Epithelial cell of esophagus (primary cell): Measurements from ENCODE around the gene UBN2.

Experiments
- DNase-seq: peaks from one replicate; pipeline ENCODE4 v3.0.0; 2010; ENCODE audit warnings: low read depth
- H3K4me3 ChIP-seq: 2 replicates; pipeline ENCODE4 v1.5.1; 2011; ENCODE audit warnings: mild to moderate bottlenecking, low read length, control low read depth
- TF ChIP-seq, protein P1 (sequence below): IDR thresholded peaks from 2 replicates; pipeline ENCODE4 v1.5.1; 2011; ENCODE audit warnings: low read depth, mild to moderate bottlenecking, low read length, control low read depth, inconsistent platforms; ENCODE audit not compliant: insufficient read depth; ENCODE audit errors: missing control alignments

UBN2 gene

DNA sequence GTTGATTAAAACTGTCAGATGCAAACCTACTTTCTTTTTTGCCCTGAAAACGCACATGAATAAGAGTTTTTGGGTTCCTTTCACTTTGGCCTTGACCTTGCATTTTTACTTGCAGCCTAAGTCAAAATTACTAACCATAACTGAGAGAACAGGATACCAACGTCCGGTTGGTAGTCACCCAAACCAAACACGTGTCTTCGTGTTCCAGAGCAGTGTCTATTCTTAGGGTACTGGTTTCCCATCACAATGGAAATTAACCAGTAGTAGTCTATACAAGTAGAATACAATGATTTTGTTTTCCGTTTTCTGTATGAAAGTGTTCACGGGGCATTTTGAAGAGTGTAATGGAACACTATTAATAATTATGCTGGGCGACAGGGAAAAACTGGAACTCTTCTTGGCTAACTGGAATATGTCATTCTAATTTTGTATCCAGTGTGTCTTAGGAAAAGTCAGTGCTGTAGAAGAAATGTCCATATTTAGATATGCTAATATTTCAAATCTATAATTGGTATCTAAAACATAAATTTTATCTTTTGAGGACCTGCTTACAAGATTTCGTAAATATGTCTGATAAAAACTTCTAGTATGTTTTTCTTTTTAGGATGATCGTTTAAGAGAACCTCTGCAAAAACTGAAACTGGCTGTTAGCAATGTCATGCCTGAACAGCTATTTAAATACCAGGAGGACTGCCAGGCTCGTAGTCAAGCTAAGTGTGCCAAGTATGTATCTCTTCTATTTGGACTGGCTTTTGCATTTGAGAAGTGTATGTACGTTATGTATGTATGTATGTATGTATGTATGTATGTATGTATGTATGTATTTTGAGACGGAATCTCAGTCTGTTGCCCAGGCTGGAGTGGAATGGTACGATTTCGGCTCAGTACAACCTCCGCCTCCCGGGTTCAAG is 40.9 kb downstream of the UBN2 start:
- TF ChIP-seq, protein P1, sequence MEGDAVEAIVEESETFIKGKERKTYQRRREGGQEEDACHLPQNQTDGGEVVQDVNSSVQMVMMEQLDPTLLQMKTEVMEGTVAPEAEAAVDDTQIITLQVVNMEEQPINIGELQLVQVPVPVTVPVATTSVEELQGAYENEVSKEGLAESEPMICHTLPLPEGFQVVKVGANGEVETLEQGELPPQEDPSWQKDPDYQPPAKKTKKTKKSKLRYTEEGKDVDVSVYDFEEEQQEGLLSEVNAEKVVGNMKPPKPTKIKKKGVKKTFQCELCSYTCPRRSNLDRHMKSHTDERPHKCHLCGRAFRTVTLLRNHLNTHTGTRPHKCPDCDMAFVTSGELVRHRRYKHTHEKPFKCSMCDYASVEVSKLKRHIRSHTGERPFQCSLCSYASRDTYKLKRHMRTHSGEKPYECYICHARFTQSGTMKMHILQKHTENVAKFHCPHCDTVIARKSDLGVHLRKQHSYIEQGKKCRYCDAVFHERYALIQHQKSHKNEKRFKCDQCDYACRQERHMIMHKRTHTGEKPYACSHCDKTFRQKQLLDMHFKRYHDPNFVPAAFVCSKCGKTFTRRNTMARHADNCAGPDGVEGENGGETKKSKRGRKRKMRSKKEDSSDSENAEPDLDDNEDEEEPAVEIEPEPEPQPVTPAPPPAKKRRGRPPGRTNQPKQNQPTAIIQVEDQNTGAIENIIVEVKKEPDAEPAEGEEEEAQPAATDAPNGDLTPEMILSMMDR, result no peak
- no peak for DNase-seq

DNA sequence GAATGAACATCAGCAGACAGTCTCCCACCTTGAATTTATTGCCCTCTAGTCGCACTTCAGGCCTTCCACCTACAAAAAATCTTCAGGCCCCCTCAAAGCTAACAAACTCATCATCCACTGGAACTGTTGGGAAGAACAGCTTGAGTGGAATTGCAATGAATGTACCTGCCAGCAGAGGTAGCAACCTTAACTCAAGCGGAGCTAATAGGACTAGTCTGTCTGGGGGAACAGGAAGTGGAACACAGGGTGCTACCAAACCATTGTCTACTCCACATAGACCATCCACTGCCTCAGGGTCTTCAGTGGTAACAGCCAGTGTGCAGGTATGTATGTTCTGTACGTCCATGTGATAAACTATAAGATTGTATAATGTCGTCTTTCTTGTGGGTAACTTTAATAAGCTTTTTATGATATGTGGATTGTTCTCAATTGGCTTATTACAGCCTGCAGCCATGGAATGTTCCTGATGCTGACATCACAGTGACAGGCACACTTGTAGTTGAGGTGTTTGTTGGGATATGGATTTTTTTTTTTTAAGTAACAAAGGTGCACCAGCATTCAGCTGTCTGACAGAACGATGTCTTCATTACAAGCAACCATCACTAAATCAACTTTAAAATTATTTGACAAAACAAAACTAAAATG is 53.3 kb downstream of the UBN2 start:
- DNase-seq, result no peak
- no peak overlapping the region for H3K4me3 ChIP-seq

More for the DNA sequence above, 40.9 kb downstream of the UBN2 start:
- no peak overlapping the region for H3K4me3 ChIP-seq

DNA sequence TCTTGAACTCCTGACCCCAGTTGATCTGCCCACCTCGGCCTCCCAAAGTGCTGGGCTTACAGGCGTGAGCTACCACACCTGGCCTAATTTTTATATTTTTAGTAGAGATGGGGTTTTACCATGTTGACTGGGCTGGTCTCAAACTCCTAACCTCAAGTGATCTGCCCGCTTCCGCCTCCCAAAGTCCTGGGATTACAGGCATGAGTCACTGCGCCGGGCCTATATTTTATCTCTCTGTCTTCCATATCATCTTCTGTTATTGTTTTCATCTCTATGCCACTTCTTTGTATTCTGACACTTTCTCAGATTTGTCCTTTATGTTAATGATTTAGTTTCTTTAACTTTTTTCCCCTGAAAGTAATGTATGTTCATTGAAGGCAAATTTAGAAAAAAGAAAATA is 55.1 kb downstream of the UBN2 start:
- no peak for DNase-seq
- H3K4me3 ChIP-seq, result no peak overlapping the region
- TF ChIP-seq, protein P1, result no peak

More for the DNA sequence above, 53.3 kb downstream of the UBN2 start:
- TF ChIP-seq, protein P1, result no peak

DNA sequence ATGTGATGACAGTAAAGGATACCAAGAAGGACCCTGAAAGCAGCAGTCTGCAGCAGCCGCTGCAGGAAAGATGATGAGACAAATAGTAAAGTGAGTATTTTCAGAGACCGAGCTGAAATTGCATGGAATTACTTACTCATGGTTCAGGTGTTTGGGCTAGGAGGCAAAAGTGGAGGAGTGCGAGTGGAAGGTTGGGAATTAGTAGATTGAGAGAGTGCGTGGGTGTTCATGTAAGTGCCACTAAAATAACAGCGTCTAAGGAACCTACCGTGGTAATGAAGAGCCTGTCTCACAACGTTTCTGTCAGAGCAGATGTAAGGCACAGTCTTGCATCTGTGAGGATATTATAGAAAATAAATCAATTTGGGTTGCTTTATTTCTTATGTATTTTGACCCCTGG is 61.8 kb downstream of the UBN2 start:
- TF ChIP-seq, protein P1, result no peak
- no peak for DNase-seq

DNA sequence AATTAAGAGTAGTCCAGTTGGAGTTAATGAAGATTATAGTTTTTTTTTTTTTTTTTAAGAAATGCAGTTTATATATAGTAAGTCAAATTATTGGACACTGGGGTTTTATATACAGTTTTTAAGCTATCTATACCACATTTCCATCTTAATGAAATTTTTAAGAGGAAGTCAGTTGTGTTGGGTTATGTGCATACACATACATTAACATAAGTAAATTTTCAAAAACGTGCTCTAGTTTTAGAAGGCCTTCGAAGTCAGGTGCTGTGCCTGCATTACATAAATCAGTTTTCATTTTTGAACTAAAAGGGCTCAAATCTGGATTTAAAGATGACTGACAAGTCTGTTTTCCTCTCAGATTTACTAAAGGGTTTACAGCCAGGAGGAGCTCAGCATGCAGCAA is 62.5 kb downstream of the UBN2 start:
- DNase-seq, result no peak
- TF ChIP-seq, protein P1, result no peak
- H3K4me3 ChIP-seq, result no peak overlapping the region

More for the DNA sequence above, 61.8 kb downstream of the UBN2 start:
- H3K4me3 ChIP-seq, result no peak overlapping the region

DNA sequence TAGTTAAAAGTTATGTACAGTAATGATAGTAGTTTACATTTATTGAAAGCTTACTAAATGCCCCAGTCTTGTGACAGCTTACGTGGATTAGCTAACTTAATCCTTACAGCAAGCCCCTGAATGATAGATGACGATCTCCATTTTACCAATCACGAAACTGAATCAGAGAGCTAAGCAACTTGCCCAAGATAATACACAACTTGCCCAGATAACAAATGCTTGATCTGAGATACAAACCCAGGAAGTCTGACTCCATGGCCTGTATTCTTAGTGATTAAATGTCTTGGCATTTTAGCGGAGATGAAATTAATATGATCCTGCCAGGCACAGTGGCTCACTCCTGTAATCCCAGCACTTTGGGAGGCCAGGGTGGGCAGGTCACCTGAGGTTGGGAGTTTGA is 63.2 kb downstream of the UBN2 start:
- no peak for DNase-seq
- no peak overlapping the region for H3K4me3 ChIP-seq
- TF ChIP-seq, protein P1, result no peak
